Measurements from ENCODE around the gene ARRDC3.
"Not testable (repeated sequence)": the region's sequence is repeated elsewhere in the genome, so short reads cannot be mapped to it uniquely, and the experiment has no call there.

The ARRDC3 gene

DNA sequence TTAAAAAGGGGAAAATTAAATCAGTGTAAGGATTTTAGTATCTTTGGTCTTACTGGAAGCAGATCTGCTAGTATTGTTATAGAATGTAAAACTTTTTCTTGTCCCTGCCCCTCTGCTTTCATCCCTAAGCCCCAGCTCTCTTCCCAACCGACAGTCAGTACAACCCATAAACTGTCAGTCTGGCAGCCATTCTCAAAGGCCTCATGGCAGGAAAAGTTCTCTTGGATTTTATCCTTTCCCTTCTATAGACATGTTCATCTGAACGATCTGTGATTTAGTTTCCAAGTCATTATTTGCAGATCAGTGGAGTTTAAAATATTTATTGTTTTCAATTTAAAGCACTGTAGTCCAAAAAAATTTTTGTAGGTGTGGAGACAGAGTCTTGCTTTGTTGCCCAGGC lies 39.2 kb downstream of the ARRDC3 start:
- no peaks in the 10 kb centered on the region for H3K36me3 ChIP-seq (ENCODE audit: control insufficient read depth, insufficient read depth, low read length)
- no peaks in the 10 kb centered on the region for H3K9me3 ChIP-seq (ENCODE audit: control insufficient read depth, low read length)
- H3K27ac ChIP-seq (ENCODE audit: insufficient read depth, low read length, poor library complexity, severe bottlenecking) = no peak overlapping the region
- H3K4me3 ChIP-seq (ENCODE audit: insufficient read depth, low read depth, low read length, poor library complexity, severe bottlenecking) = no peak overlapping the region
- H3K27me3 ChIP-seq (replicated peaks; ENCODE audit: control insufficient read depth, insufficient read depth, low read length, poor library complexity, severe bottlenecking) = no peaks in the 10 kb centered on the region
- no peaks in the 10 kb centered on the region for H3K4me1 ChIP-seq (ENCODE audit: control insufficient read depth, insufficient read depth, low read length, poor library complexity, severe bottlenecking)
- no peak for DNase-seq

DNA sequence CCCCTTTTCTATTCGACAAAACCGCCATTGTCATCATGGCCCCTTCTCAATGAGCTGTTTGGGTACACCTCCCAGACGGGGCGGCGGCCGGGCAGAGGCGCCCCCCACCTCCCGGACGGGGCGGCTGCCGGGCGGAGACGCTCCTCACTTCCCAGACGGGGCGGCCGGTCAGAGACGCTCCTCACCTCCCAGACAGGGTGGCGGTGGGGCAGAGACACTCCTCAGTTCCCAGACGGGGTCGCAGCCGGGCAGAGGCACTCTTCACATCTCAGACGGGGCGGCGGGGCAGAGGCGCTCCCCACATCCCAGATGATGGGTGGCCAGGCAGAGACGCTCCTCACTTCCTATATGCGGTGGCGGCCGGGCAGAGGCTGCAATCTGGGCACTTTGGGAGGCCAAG lies 40.2 kb downstream of the ARRDC3 start:
- not testable (repeated sequence) for DNase-seq; H3K9me3 ChIP-seq (ENCODE audit: control insufficient read depth, low read length); H3K4me3 ChIP-seq (ENCODE audit: insufficient read depth, low read depth, low read length, poor library complexity, severe bottlenecking); H3K27ac ChIP-seq (ENCODE audit: insufficient read depth, low read length, poor library complexity, severe bottlenecking); H3K4me1 ChIP-seq (ENCODE audit: control insufficient read depth, insufficient read depth, low read length, poor library complexity, severe bottlenecking); H3K36me3 ChIP-seq (ENCODE audit: control insufficient read depth, insufficient read depth, low read length); H3K27me3 ChIP-seq (replicated peaks; ENCODE audit: control insufficient read depth, insufficient read depth, low read length, poor library complexity, severe bottlenecking)

DNA sequence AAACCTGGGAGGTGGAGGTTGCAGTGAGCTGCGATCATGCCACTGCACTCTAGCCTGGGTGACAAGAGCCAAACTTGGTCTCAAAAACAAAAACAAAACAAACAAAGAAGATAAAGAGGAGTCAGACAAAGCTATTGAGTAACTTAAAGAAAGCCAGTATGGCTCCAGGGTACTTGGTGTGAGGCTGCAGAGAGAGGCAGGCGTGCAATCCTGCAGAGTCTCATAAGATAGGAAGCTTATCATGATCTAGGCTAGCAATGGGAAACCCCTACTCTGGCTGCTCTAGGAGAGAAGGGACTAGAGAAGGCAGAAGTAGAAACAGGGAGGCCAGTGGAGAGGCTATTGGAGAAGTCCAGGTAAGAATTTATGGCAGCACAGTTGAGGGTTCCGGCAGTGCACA lies 42.0 kb downstream of the ARRDC3 start:
- no peak overlapping the region for H3K27ac ChIP-seq (ENCODE audit: insufficient read depth, low read length, poor library complexity, severe bottlenecking)
- H3K4me3 ChIP-seq (ENCODE audit: insufficient read depth, low read depth, low read length, poor library complexity, severe bottlenecking) = no peak overlapping the region
- no peak for DNase-seq
- H3K9me3 ChIP-seq (ENCODE audit: control insufficient read depth, low read length) = no peaks in the 10 kb centered on the region
- no peaks in the 10 kb centered on the region for H3K36me3 ChIP-seq (ENCODE audit: control insufficient read depth, insufficient read depth, low read length)
- H3K4me1 ChIP-seq (ENCODE audit: control insufficient read depth, insufficient read depth, low read length, poor library complexity, severe bottlenecking) = no peaks in the 10 kb centered on the region
- H3K27me3 ChIP-seq (replicated peaks; ENCODE audit: control insufficient read depth, insufficient read depth, low read length, poor library complexity, severe bottlenecking) = no peaks in the 10 kb centered on the region

DNA sequence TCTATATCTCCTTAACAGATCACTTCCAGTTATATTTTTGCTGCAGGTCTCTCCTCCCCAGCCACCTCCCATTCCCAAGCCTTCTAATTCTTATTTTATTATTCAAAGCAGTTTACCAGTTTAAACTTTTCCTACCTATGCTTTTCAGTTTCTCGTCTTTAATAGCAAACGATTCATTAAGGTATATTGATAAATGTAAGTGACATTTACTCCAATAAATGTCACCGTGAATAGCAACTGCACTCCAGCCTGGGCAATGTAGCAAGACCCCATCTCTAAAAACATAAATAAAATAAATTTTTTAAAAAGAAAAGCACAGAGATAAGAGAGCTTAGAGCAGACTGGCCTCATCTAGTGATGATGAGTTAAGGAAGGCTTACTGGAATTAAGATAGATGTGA lies 42.6 kb downstream of the ARRDC3 start:
- no peaks in the 10 kb centered on the region for H3K36me3 ChIP-seq (ENCODE audit: control insufficient read depth, insufficient read depth, low read length)
- no peaks in the 10 kb centered on the region for H3K4me1 ChIP-seq (ENCODE audit: control insufficient read depth, insufficient read depth, low read length, poor library complexity, severe bottlenecking)
- DNase-seq = no peak
- no peaks in the 10 kb centered on the region for H3K27me3 ChIP-seq (replicated peaks; ENCODE audit: control insufficient read depth, insufficient read depth, low read length, poor library complexity, severe bottlenecking)
- H3K4me3 ChIP-seq (ENCODE audit: insufficient read depth, low read depth, low read length, poor library complexity, severe bottlenecking) = no peak overlapping the region
- H3K9me3 ChIP-seq (ENCODE audit: control insufficient read depth, low read length) = no peaks in the 10 kb centered on the region
- no peak overlapping the region for H3K27ac ChIP-seq (ENCODE audit: insufficient read depth, low read length, poor library complexity, severe bottlenecking)

DNA sequence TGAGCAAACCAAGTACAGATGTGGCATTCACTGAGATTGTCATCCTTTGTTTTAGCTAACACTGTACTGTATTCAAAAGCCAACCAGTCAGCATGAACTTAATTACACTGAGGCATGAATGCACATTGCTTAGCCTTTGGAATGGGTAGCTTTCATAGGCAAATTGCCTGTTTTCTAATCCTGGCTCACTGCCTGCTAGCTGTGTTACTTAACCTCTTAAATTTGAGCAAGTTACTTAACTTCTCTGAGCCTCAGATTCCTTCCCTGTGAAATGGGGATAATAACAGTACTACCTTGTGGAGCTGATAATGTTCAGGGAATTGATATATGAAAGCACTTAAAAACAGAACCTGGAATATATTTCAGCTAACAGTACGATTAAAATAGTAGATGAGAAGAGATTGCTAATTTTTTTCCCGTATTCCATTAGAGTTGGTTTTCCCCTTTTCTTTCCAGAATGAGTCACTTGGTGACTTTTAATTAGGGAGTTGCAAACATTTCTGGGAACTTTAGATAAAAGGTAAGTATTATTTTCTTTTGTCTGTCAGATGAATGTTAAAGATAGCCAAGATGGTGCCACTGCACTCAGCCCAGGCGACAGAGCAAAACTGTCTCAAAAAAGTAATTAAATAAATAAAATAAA lies 43.9 kb downstream of the ARRDC3 start:
- no peaks in the 10 kb centered on the region for H3K4me1 ChIP-seq (ENCODE audit: control insufficient read depth, insufficient read depth, low read length, poor library complexity, severe bottlenecking)
- H3K36me3 ChIP-seq (ENCODE audit: control insufficient read depth, insufficient read depth, low read length) = no peaks in the 10 kb centered on the region
- no peaks in the 10 kb centered on the region for H3K9me3 ChIP-seq (ENCODE audit: control insufficient read depth, low read length)
- no peak for DNase-seq
- no peak overlapping the region for H3K27ac ChIP-seq (ENCODE audit: insufficient read depth, low read length, poor library complexity, severe bottlenecking)
- H3K4me3 ChIP-seq (ENCODE audit: insufficient read depth, low read depth, low read length, poor library complexity, severe bottlenecking) = no peak overlapping the region
- H3K27me3 ChIP-seq (replicated peaks; ENCODE audit: control insufficient read depth, insufficient read depth, low read length, poor library complexity, severe bottlenecking) = no peaks in the 10 kb centered on the region

DNA sequence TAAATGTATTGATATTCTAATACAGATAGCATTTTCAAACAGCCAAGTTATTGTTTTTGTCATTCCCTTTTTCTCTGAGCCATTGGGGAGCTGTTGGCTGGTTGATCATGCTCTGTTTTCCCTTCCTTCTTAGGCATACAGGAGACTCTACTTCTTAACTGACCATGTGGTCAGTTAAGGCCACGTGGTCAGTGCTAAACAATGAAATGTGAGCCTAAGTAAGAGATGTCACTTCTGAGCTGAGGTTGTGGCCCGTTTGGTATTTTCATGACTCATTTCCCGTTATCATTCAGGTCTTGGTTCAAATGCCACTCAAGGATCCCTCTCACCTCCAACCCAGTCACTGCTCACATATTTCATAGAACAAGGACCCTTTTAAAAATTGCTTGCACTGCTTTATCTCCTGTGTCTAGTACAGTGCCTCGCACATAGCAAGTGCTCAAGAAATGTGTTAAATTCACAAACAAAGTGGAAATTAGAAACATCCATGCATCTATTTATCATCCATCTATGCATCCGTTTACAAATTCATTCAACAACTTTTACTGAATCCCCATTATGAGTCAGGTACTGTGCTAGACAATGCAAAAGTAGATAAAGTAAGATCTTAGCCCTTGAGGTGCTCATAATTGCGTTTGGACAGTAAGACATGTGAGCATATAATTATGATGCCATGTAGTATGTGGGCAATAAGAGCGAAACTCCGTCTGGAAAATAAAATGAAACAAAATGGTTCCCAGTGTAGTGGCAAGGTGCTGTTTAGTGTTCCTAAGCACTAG lies 50.7 kb downstream of the ARRDC3 start:
- Histone ChIP-seq H3K9me3 (ENCODE audit: control insufficient read depth, low read length) (no peaks in the 10 kb centered on the region), H3K4me1 (ENCODE audit: control insufficient read depth, insufficient read depth, low read length, poor library complexity, severe bottlenecking) (no peaks in the 10 kb centered on the region), H3K4me3 (ENCODE audit: insufficient read depth, low read depth, low read length, poor library complexity, severe bottlenecking) (no peak overlapping the region), H3K36me3 (ENCODE audit: control insufficient read depth, insufficient read depth, low read length) (no peaks in the 10 kb centered on the region), H3K27me3 (replicated peaks; ENCODE audit: control insufficient read depth, insufficient read depth, low read length, poor library complexity, severe bottlenecking) (no peaks in the 10 kb centered on the region), H3K27ac (ENCODE audit: insufficient read depth, low read length, poor library complexity, severe bottlenecking) (no peak overlapping the region)
- no peak for DNase-seq

DNA sequence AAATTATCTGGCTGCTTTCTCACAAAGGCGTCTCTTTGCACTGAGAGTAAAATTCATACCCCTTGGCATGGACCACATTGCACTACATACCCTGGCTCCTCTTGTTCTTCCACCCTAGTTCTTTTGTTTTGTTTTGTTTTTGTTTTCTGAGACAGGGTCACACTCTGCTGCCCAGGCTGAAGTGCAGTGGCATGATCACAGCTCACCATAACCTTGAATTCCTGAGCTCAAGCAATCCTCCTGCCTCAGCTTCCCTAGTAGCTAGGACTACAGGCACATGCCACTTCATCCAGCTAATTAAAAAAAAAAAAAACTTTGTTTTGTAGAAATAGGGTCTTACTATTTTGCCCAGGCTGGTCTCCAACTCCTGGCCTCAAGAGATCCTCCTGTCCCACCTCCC lies 51.4 kb downstream of the ARRDC3 start:
- no peaks in the 10 kb centered on the region for H3K36me3 ChIP-seq (ENCODE audit: control insufficient read depth, insufficient read depth, low read length)
- no peaks in the 10 kb centered on the region for H3K27me3 ChIP-seq (replicated peaks; ENCODE audit: control insufficient read depth, insufficient read depth, low read length, poor library complexity, severe bottlenecking)
- H3K9me3 ChIP-seq (ENCODE audit: control insufficient read depth, low read length) = no peaks in the 10 kb centered on the region
- no peak for DNase-seq
- no peaks in the 10 kb centered on the region for H3K4me1 ChIP-seq (ENCODE audit: control insufficient read depth, insufficient read depth, low read length, poor library complexity, severe bottlenecking)
- H3K4me3 ChIP-seq (ENCODE audit: insufficient read depth, low read depth, low read length, poor library complexity, severe bottlenecking) = no peak overlapping the region
- H3K27ac ChIP-seq (ENCODE audit: insufficient read depth, low read length, poor library complexity, severe bottlenecking) = no peak overlapping the region

DNA sequence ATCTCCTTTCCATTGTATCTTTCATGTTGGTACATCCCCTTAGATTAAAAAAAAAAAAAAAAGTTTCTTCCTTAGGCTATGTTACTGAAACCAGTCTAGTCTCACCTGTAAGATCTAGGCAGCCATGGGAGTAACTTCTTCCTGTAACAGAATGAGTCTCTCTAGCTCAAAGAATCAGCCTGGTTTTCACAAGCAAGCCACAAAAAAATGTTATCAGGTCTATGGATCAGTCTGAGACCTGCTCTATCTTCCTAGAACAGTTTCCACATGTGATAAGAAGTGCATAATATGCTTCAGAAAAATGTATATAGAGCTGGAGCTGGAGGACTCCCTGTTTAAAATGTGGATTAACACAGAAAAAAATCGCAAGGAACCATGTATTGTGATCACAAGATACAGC lies 53.8 kb downstream of the ARRDC3 start:
- DNase-seq = no peak
- Histone ChIP-seq H3K4me3 (ENCODE audit: insufficient read depth, low read depth, low read length, poor library complexity, severe bottlenecking) (no peak overlapping the region), H3K27me3 (replicated peaks; ENCODE audit: control insufficient read depth, insufficient read depth, low read length, poor library complexity, severe bottlenecking) (no peaks in the 10 kb centered on the region), H3K4me1 (ENCODE audit: control insufficient read depth, insufficient read depth, low read length, poor library complexity, severe bottlenecking) (no peaks in the 10 kb centered on the region), H3K27ac (ENCODE audit: insufficient read depth, low read length, poor library complexity, severe bottlenecking) (no peak overlapping the region), H3K36me3 (ENCODE audit: control insufficient read depth, insufficient read depth, low read length) (no peaks in the 10 kb centered on the region), H3K9me3 (ENCODE audit: control insufficient read depth, low read length) (no peaks in the 10 kb centered on the region)

DNA sequence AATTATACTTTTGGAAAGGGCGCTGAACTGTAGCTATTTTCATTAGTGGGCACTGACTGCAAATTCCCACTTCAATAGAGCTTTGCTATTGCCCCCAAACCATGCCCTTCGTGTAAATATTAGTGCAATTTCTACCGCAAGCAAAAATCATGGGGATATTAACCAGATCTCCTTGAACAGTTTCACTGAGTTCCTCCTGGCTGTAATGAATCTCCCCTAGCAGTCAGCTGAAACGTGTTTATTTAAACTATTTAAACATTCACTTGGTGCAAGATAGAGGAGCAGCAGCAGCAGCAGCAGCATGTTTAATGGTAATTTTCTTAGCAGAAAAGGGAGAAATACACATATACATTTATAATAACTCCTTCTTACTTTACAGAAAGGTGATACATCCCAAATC lies 54.4 kb downstream of the ARRDC3 start:
- no peak for DNase-seq

DNA sequence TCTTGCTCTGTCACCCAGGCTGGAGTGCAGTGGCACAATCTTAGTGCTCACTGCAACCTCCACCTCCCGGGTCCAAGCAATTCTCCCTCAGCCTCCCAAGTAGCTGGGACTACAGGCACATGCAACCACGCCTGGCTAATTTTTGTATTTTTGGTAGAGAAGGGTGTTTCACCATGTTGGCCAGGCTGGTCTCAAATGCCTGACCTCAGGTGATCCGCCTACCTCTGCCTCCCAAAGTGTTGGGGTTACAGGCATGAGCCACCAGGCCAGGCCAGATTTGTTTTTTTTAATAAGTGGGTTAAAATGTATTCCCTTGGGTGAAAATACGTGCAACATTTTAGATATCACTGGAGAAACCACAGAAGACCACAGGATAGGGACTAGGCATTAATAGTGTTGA lies 60.1 kb downstream of the ARRDC3 start:
- not testable (repeated sequence) for DNase-seq; H3K27me3 ChIP-seq (replicated peaks; ENCODE audit: control insufficient read depth, insufficient read depth, low read length, poor library complexity, severe bottlenecking); H3K4me3 ChIP-seq (ENCODE audit: insufficient read depth, low read depth, low read length, poor library complexity, severe bottlenecking); H3K27ac ChIP-seq (ENCODE audit: insufficient read depth, low read length, poor library complexity, severe bottlenecking); H3K36me3 ChIP-seq (ENCODE audit: control insufficient read depth, insufficient read depth, low read length); H3K9me3 ChIP-seq (ENCODE audit: control insufficient read depth, low read length); H3K4me1 ChIP-seq (ENCODE audit: control insufficient read depth, insufficient read depth, low read length, poor library complexity, severe bottlenecking)

More for the DNA sequence above, 54.4 kb downstream of the ARRDC3 start:
- Histone ChIP-seq H3K36me3 (ENCODE audit: control insufficient read depth, insufficient read depth, low read length) (no peaks in the 10 kb centered on the region), H3K4me3 (ENCODE audit: insufficient read depth, low read depth, low read length, poor library complexity, severe bottlenecking) (no peak overlapping the region), H3K27me3 (replicated peaks; ENCODE audit: control insufficient read depth, insufficient read depth, low read length, poor library complexity, severe bottlenecking) (no peaks in the 10 kb centered on the region), H3K4me1 (ENCODE audit: control insufficient read depth, insufficient read depth, low read length, poor library complexity, severe bottlenecking) (no peaks in the 10 kb centered on the region), H3K9me3 (ENCODE audit: control insufficient read depth, low read length) (no peaks in the 10 kb centered on the region), H3K27ac (ENCODE audit: insufficient read depth, low read length, poor library complexity, severe bottlenecking) (no peak overlapping the region)
